Measurements from ENCODE around the gene TMEM59.

TMEM59 gene

GRCh38 chr1:53979712-53980450 is 73.1 kb downstream of the TMEM59 start:
- DNase-seq = no peak
